Measurements from ENCODE around the gene NAV2. TPM values are rescaled to one million over a fixed set of nuclear protein-coding genes. Genes with fewer than 3 reads are reported as not detected.

Gene NAV2
- total and polyA plus RNA-seq, 11 donors, result 7.6 to 46.5 (median 20.2) TPM

DNA sequence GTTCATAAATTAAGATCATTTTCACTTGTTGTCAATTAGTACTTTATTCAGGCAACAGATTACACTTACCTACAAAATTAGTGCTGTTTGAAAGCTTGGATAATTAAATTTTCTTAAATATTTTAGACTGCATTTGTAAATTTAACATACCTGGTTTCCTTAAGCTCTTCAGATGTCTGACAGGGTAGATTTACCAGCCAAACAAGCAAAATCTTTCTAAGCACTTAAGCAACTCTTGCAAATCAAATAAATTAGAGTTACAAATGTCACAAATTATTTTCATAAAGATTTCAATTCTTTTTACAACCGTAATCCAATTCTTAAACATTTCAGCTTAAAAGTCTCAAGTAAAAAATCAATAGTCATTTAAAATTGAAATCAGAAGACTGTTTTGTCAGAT lies 317.8 kb downstream of the NAV2 start:
- no peaks in the 10 kb centered on the region for H3K27me3 ChIP-seq
- no peak overlapping the region for H3K4me3 ChIP-seq
- DNase-seq (no peak), ATAC-seq (no peak)
- 96 to 99% (median 97%) methylated on average over 1 of the region's 1 CpG for WGBS, 4 donors
- H3K27ac ChIP-seq, result no peak overlapping the region
- no peaks in the 10 kb centered on the region for H3K9me3 ChIP-seq
- H3K36me3 ChIP-seq, result no peaks in the 10 kb centered on the region
- TF ChIP-seq, protein P1, sequence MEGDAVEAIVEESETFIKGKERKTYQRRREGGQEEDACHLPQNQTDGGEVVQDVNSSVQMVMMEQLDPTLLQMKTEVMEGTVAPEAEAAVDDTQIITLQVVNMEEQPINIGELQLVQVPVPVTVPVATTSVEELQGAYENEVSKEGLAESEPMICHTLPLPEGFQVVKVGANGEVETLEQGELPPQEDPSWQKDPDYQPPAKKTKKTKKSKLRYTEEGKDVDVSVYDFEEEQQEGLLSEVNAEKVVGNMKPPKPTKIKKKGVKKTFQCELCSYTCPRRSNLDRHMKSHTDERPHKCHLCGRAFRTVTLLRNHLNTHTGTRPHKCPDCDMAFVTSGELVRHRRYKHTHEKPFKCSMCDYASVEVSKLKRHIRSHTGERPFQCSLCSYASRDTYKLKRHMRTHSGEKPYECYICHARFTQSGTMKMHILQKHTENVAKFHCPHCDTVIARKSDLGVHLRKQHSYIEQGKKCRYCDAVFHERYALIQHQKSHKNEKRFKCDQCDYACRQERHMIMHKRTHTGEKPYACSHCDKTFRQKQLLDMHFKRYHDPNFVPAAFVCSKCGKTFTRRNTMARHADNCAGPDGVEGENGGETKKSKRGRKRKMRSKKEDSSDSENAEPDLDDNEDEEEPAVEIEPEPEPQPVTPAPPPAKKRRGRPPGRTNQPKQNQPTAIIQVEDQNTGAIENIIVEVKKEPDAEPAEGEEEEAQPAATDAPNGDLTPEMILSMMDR (IDR thresholded peaks at IDR 0.05), result no peak
- no peak for TF ChIP-seq POLR2A (IDR thresholded peaks at IDR 0.05)
- intact Hi-C loops (cut with DNase I), result no loop called here
- H3K4me1 ChIP-seq, result peaks cover 0 to 67% (median 7%) of the 10 kb centered on the region in 12 donors

DNA sequence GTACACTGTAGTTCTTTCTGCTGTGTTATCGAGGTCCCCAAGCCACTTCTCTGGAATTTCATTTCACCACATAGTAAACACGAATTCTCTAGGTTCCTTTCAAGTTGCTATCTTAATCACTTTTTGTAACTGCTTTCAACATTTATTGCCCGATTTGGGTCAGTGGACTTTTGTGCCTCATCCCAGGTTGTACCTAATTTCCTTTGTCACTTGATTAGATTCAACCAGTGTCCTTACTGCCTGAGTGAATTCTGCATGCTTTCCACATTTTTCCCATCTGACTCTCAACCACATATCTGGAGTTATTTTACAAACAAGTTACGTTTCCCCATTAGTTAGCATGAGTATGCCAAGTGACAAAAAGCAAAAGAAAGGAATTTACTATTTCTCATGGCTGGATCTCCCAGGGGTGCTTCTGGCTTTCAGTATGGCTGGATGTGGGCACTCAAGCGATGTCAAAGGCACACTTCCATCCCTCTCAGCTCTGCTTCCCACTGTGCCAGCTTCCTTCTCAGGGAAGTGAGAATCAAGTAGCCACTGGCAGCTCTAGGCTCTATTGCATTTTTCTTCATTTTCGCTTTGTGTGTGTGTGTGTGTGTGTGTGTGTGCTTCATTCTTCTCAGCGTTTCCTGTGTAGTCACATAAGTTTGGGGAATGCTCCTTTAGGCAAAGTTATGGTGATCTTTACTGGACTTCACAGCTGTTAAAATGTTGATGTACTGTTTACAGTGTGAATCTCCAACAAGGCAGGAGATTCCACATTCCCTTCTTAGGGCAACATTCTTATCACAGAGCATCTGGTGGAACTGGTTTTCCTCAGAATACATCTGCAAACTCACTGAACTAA lies 318.7 kb downstream of the NAV2 start:
- intact Hi-C loops (cut with DNase I), result no loop called here
- H3K27ac ChIP-seq, result peak overlapping the region in 6 of 12 donors; percentile 3 to 50 (median 42)
- H3K9me3 ChIP-seq, result no peaks in the 10 kb centered on the region
- no peak overlapping the region for H3K4me3 ChIP-seq
- DNase-seq, result no peak
- TF ChIP-seq, protein P1 (IDR thresholded peaks at IDR 0.05), result no peak
- TF ChIP-seq POLR2A (IDR thresholded peaks at IDR 0.05), result no peak
- no peaks in the 10 kb centered on the region for H3K27me3 ChIP-seq
- WGBS, 4 donors, result 55 to 65% (median 62%) methylated on average over 7 of the region's 7 CpGs
- peaks cover 0 to 74% (median 7%) of the 10 kb centered on the region in 12 donors for H3K4me1 ChIP-seq
- peaks cover 0 to 7% (median 0%) of the 10 kb centered on the region in 9 donors for H3K36me3 ChIP-seq
- no peak for ATAC-seq

DNA sequence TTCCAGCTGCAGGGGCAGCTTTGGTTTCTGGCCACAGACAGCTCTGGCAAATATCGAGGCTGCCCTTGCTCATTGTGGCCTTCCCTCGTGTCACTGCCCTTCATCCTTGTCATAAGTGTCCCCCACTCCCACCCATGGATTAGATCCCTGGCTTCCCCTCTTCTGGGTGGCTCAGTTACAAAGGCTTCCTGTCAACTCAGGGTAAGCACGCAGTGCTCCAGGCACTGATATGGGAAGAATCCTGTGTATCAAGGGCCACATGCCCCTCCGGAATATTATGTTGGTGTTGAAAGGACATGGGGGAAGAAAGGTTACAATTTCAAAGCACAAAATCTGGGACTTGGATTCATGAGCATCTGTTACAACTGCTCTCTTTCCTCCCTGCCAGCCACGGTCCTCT lies 319.5 kb downstream of the NAV2 start:
- H3K36me3 ChIP-seq, result peaks cover 0 to 11% (median 0%) of the 10 kb centered on the region in 9 donors
- H3K4me1 ChIP-seq, result peaks cover 0 to 76% (median 7%) of the 10 kb centered on the region in 12 donors
- H3K4me3 ChIP-seq, result no peak overlapping the region
- H3K27me3 ChIP-seq, result no peaks in the 10 kb centered on the region
- no peak for DNase-seq
- intact Hi-C loops (cut with DNase I), result no loop called here
- ATAC-seq, result peak; percentile 45 to 76 (median 68)
- H3K9me3 ChIP-seq, result no peaks in the 10 kb centered on the region
- TF ChIP-seq POLR2A (IDR thresholded peaks at IDR 0.05), result no peak
- TF ChIP-seq, protein P1 (IDR thresholded peaks at IDR 0.05), result no peak
- 41 to 64% (median 49%) methylated on average over 5 of the region's 5 CpGs for WGBS, 4 donors
- peak overlapping the region in 6 of 12 donors; percentile 5 to 50 (median 42) for H3K27ac ChIP-seq

DNA sequence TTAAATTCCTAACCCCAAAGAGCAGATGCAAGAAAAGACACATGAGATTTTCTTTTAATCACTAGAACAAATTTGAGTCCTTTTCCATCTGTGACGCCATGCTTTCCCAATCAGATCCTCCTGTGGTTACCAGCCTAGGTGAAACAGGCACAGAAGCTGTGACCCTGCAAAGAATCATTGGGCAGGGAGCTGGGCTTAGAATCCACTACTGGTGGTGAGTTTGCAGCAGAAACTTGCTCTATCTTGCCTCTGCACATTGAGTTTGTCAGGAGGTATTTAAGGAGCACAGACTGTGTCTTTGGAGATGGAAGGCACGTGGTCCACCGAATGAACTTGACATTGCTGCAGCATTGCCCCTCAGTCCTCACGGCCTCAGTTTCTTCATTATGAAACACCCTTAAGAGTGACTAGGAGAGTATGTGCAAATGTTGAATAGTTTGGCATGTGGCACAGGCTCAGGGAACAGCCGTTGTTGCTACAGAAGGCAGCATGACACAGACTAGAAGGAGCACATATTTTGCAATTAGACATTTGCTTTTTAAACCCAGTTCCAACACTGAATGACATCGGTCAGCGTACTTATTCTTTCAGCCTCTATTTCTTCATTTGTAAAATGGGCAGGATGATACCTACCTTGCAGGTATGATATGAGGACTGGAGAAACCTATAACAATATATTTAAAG lies 320.1 kb downstream of the NAV2 start:
- WGBS, 4 donors, result 65 to 79% (median 75%) methylated on average over 7 of the region's 7 CpGs
- TF ChIP-seq, protein P1 (IDR thresholded peaks at IDR 0.05), result no peak
- TF ChIP-seq POLR2A (IDR thresholded peaks at IDR 0.05), result no peak
- Histone ChIP-seq H3K9me3 (no peaks in the 10 kb centered on the region), H3K36me3 (peaks cover 0 to 16% (median 0%) of the 10 kb centered on the region in 9 donors), H3K4me3 (no peak overlapping the region), H3K27me3 (no peaks in the 10 kb centered on the region), H3K4me1 (peaks cover 0 to 73% (median 7%) of the 10 kb centered on the region in 12 donors), H3K27ac (peak overlapping the region in 5 of 12 donors; percentile 21 to 50 (median 43))
- ATAC-seq, result no peak
- intact Hi-C loops (cut with DNase I), result no loop called here
- no peak for DNase-seq
